Measurements from ENCODE around the gene IKZF3.

IKZF3 gene

GRCh38 chr17:39746145-39746461 is 118.0 kb downstream of the IKZF3 start:
- peaks cover 7% of the 10 kb centered on the region for H3K4me1 ChIP-seq (ENCODE audit: control insufficient read depth, insufficient read depth, low read length)
- H3K36me3 ChIP-seq (ENCODE audit: control insufficient read depth in 2 of 2, insufficient read depth in 2 of 2, low read length in 2 of 2), result no peaks in the 10 kb centered on the region
- H3K9ac ChIP-seq (ENCODE audit: low read length in 2 of 2), result no peak overlapping the region
- no peak overlapping the region for H3K4me3 ChIP-seq (ENCODE audit: low read length in 2 of 2)
- H3K27ac ChIP-seq (ENCODE audit: low read length), result no peak overlapping the region
- peaks cover 27 to 28% of the 10 kb centered on the region in 2 donors for H3K27me3 ChIP-seq (ENCODE audit: control insufficient read depth in 1 of 2, insufficient read depth in 2 of 2, low read length in 2 of 2)
- H3K9me3 ChIP-seq (ENCODE audit: control insufficient read depth in 2 of 2, low read length in 2 of 2), result no peaks in the 10 kb centered on the region

DNA sequence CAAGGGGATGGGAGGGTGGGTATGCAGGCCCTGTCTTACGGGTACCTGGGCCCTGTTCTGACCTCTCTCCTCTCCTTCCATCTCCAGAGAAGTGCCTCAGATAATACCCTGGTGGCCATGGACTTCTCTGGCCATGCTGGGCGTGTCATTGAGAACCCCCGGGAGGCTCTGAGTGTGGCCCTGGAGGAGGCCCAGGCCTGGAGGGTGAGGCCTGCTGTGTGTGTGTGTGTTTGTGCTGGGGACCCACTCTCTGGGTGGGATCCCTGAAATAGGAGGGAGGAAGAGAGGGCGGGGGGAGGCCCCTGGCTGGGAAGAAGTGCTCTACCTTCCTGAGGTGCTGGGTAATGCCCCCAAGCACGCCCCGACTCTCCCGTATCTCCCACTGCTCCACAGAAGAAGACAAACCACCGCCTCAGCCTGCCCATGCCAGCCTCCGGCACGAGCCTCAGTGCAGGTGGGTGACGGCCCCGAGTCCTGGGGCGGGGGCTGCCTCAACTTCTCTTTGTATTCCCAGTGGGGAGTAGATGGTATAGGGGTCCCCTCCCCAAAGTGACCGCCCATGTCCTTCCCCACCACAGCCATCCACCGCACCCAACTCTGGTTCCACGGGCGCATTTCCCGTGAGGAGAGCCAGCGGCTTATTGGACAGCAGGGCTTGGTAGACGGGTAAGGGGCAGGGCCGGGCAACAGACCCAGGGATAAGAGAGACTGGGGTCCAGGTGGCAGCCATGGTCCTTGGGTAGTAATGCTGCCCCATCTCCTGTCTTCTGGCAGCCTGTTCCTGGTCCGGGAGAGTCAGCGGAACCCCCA is 118.6 kb downstream of the IKZF3 start:
- H3K27ac ChIP-seq (ENCODE audit: low read length), result no peak overlapping the region
- H3K27me3 ChIP-seq (ENCODE audit: control insufficient read depth in 1 of 2, insufficient read depth in 2 of 2, low read length in 2 of 2), result peaks cover 29 to 32% of the 10 kb centered on the region in 2 donors
- H3K9ac ChIP-seq (ENCODE audit: low read length in 2 of 2), result no peak overlapping the region
- H3K4me1 ChIP-seq (ENCODE audit: control insufficient read depth, insufficient read depth, low read length), result peaks cover 7% of the 10 kb centered on the region
- no peak overlapping the region for H3K4me3 ChIP-seq (ENCODE audit: low read length in 2 of 2)
- H3K9me3 ChIP-seq (ENCODE audit: control insufficient read depth in 2 of 2, low read length in 2 of 2), result no peaks in the 10 kb centered on the region
- no peaks in the 10 kb centered on the region for H3K36me3 ChIP-seq (ENCODE audit: control insufficient read depth in 2 of 2, insufficient read depth in 2 of 2, low read length in 2 of 2)

DNA sequence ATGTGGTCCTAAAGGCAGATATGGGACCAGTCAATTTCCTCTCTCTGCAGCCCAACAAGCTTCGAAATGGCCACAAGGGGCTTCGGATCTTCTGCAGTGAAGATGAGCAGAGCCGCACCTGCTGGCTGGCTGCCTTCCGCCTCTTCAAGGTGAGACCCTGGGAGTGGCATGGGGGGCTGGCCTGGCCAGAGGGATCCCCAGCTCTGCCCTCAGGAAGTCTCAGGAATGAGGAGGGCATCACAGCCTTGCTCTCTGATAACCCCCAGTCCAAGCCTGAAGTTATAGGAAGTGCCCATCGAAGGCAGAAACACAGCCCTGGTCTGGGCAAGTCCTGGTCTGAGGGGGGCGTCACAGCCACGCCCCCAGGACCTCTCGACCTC is 119.3 kb downstream of the IKZF3 start:
- Histone ChIP-seq H3K4me3 (ENCODE audit: low read length in 2 of 2) (no peak overlapping the region), H3K9me3 (ENCODE audit: control insufficient read depth in 2 of 2, low read length in 2 of 2) (no peaks in the 10 kb centered on the region), H3K27me3 (ENCODE audit: control insufficient read depth in 1 of 2, insufficient read depth in 2 of 2, low read length in 2 of 2) (peaks cover 36 to 39% of the 10 kb centered on the region in 2 donors), H3K36me3 (ENCODE audit: control insufficient read depth in 2 of 2, insufficient read depth in 2 of 2, low read length in 2 of 2) (no peaks in the 10 kb centered on the region), H3K27ac (ENCODE audit: low read length) (no peak overlapping the region), H3K4me1 (ENCODE audit: control insufficient read depth, insufficient read depth, low read length) (peaks cover 3% of the 10 kb centered on the region), H3K9ac (ENCODE audit: low read length in 2 of 2) (no peak overlapping the region)

DNA sequence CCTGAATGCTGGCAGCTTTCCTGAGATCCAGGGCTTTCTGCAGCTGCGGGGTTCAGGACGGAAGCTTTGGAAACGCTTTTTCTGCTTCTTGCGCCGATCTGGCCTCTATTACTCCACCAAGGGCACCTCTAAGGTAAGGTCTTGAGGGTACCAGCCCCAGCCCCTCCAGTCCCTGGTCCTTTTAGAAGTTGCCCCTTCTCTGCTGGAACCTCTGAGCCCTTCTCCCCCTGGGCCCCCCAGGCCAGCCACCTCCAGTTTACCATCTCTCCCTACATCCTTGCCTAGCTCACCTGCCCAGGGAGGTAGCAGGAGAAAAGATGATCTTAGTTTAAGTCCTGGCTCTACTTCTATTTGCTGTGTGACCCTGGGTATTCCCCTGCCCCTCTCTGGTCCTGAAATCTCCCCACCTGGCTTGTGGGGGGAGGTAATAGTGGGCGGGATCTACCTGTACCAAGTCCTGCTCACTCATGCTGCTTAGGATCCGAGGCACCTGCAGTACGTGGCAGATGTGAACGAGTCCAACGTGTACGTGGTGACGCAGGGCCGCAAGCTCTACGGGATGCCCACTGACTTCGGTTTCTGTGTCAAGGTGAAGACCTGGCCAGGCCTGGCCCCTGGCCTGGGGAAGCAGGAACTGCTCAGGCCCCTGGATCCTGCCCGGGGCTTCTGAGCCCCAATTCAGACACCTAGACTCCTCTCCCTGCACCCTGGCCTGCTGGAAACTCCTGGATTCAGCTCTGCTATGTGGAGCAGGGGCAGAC is 119.9 kb downstream of the IKZF3 start:
- H3K27me3 ChIP-seq (ENCODE audit: control insufficient read depth in 1 of 2, insufficient read depth in 2 of 2, low read length in 2 of 2), result peaks cover 41 to 44% of the 10 kb centered on the region in 2 donors

GRCh38 chr17:39742856-39743436 is 121.2 kb downstream of the IKZF3 start:
- H3K27me3 ChIP-seq (ENCODE audit: control insufficient read depth in 1 of 2, insufficient read depth in 2 of 2, low read length in 2 of 2), result peaks cover 48 to 53% of the 10 kb centered on the region in 2 donors
- H3K9ac ChIP-seq (ENCODE audit: low read length in 2 of 2), result no peak overlapping the region
- no peaks in the 10 kb centered on the region for H3K36me3 ChIP-seq (ENCODE audit: control insufficient read depth in 2 of 2, insufficient read depth in 2 of 2, low read length in 2 of 2)
- H3K9me3 ChIP-seq (ENCODE audit: control insufficient read depth in 2 of 2, low read length in 2 of 2), result no peaks in the 10 kb centered on the region
- H3K27ac ChIP-seq (ENCODE audit: low read length), result no peak overlapping the region
- no peak overlapping the region for H3K4me3 ChIP-seq (ENCODE audit: low read length in 2 of 2)
- peaks cover 13% of the 10 kb centered on the region for H3K4me1 ChIP-seq (ENCODE audit: control insufficient read depth, insufficient read depth, low read length)

More for the DNA sequence above, 119.9 kb downstream of the IKZF3 start:
- Histone ChIP-seq H3K9ac (ENCODE audit: low read length in 2 of 2) (no peak overlapping the region), H3K27ac (ENCODE audit: low read length) (no peak overlapping the region), H3K4me3 (ENCODE audit: low read length in 2 of 2) (no peak overlapping the region), H3K36me3 (ENCODE audit: control insufficient read depth in 2 of 2, insufficient read depth in 2 of 2, low read length in 2 of 2) (no peaks in the 10 kb centered on the region), H3K4me1 (ENCODE audit: control insufficient read depth, insufficient read depth, low read length) (peaks cover 8% of the 10 kb centered on the region), H3K9me3 (ENCODE audit: control insufficient read depth in 2 of 2, low read length in 2 of 2) (no peaks in the 10 kb centered on the region)

DNA sequence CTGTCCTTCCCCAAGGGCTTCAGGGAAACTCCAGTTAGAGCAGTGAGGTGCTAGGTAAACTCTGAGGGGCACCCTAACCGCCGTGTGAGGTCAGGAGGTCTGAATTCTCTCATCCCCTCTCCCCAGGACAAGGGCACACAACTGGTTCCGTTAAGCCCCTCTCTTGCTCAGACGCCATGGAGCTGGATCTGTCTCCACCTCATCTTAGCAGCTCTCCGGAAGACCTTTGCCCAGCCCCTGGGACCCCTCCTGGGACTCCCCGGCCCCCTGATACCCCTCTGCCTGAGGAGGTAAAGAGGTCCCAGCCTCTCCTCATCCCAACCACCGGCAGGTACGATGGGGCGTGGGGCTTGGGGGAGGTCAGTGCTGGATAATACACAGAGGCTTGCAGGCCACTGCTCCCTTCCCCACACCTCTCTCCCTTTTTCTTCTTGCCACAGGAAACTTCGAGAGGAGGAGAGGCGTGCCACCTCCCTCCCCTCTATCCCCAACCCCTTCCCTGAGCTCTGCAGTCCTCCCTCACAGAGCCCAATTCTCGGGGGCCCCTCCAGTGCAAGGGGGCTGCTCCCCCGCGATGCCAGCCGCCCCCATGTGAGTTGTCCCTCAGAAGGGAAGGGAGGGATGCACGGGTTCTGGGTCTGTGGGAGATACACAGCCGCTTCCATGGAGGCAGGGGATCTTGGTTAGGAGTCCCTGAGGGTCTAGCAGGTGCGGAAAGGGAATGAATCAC is 121.8 kb downstream of the IKZF3 start:
- H3K9ac ChIP-seq (ENCODE audit: low read length in 2 of 2), result no peak overlapping the region
- no peaks in the 10 kb centered on the region for H3K36me3 ChIP-seq (ENCODE audit: control insufficient read depth in 2 of 2, insufficient read depth in 2 of 2, low read length in 2 of 2)
- peaks cover 18% of the 10 kb centered on the region for H3K4me1 ChIP-seq (ENCODE audit: control insufficient read depth, insufficient read depth, low read length)
- H3K4me3 ChIP-seq (ENCODE audit: low read length in 2 of 2), result no peak overlapping the region
- H3K27ac ChIP-seq (ENCODE audit: low read length), result no peak overlapping the region
- H3K9me3 ChIP-seq (ENCODE audit: control insufficient read depth in 2 of 2, low read length in 2 of 2), result no peaks in the 10 kb centered on the region
- H3K27me3 ChIP-seq (ENCODE audit: control insufficient read depth in 1 of 2, insufficient read depth in 2 of 2, low read length in 2 of 2), result peaks cover 54 to 60% of the 10 kb centered on the region in 2 donors

DNA sequence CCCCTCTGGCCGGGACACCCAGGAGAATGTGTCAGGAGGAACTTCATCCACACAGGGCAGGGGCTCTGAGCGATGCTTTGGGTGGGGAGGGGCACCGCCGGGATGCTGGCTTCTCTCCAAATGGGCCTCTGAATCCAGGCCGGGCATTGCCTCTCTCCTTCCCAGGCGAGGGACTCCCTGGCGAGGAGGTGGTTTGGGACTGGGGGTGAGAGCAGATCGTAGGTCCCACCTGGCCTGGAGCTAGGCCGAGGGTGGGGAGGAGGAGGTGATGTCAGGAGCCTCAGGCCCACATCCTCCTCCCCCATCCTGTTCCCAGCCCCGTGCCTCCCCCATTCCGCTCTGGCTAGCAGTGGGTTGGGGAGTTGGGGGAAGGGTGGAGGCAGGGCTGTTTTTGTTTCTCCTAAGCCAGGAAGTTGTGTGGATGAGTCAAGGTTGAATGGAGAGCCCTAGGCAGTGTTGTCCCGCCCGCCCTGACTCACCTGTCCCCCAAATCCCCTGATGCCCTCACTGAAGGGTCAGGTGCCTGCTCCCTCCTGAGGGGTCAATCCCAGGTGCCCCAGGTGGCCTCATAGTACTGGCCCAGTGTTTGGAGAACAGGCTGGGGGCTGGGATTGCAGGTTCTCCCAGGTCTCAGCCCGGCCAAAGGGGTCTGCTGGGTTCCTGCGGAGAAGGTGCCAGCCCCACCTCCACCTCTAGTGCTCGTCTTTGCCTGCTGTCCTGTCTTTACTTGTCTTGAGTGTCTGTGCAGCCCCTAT is 123.6 kb downstream of the IKZF3 start:
- Histone ChIP-seq H3K9ac (ENCODE audit: low read length in 2 of 2) (no peak overlapping the region), H3K4me1 (ENCODE audit: control insufficient read depth, insufficient read depth, low read length) (peaks cover 16% of the 10 kb centered on the region), H3K27me3 (ENCODE audit: control insufficient read depth in 1 of 2, insufficient read depth in 2 of 2, low read length in 2 of 2) (peaks cover 63% of the 10 kb centered on the region in 2 donors), H3K9me3 (ENCODE audit: control insufficient read depth in 2 of 2, low read length in 2 of 2) (no peaks in the 10 kb centered on the region), H3K27ac (ENCODE audit: low read length) (no peak overlapping the region), H3K4me3 (ENCODE audit: low read length in 2 of 2) (no peak overlapping the region), H3K36me3 (ENCODE audit: control insufficient read depth in 2 of 2, insufficient read depth in 2 of 2, low read length in 2 of 2) (no peaks in the 10 kb centered on the region)

- Histone ChIP-seq H3K9me3 (ENCODE audit: control insufficient read depth in 2 of 2, low read length in 2 of 2) (no peaks in the 10 kb centered on the region), H3K27me3 (ENCODE audit: control insufficient read depth in 1 of 2, insufficient read depth in 2 of 2, low read length in 2 of 2) (peaks cover 60 to 63% of the 10 kb centered on the region in 2 donors), H3K9ac (ENCODE audit: low read length in 2 of 2) (no peak overlapping the region), H3K27ac (ENCODE audit: low read length) (no peak overlapping the region), H3K36me3 (ENCODE audit: control insufficient read depth in 2 of 2, insufficient read depth in 2 of 2, low read length in 2 of 2) (no peaks in the 10 kb centered on the region), H3K4me1 (ENCODE audit: control insufficient read depth, insufficient read depth, low read length) (peaks cover 16% of the 10 kb centered on the region), H3K4me3 (ENCODE audit: low read length in 2 of 2) (peak overlapping the region in 1 of 2 donors; percentile 22)
These were observed 124.2 kb downstream of the IKZF3 start for GRCh38 chr17:39739885-39740356.

GRCh38 chr17:39738983-39739884 is 124.9 kb downstream of the IKZF3 start:
- H3K9ac ChIP-seq (ENCODE audit: low read length in 2 of 2), result no peak overlapping the region
- no peaks in the 10 kb centered on the region for H3K36me3 ChIP-seq (ENCODE audit: control insufficient read depth in 2 of 2, insufficient read depth in 2 of 2, low read length in 2 of 2)
- H3K27me3 ChIP-seq (ENCODE audit: control insufficient read depth in 1 of 2, insufficient read depth in 2 of 2, low read length in 2 of 2), result peaks cover 59 to 62% of the 10 kb centered on the region in 2 donors
- peak overlapping the region in 1 of 2 donors; percentile 22 for H3K4me3 ChIP-seq (ENCODE audit: low read length in 2 of 2)
- no peak overlapping the region for H3K27ac ChIP-seq (ENCODE audit: low read length)
- H3K9me3 ChIP-seq (ENCODE audit: control insufficient read depth in 2 of 2, low read length in 2 of 2), result no peaks in the 10 kb centered on the region
- peaks cover 16% of the 10 kb centered on the region for H3K4me1 ChIP-seq (ENCODE audit: control insufficient read depth, insufficient read depth, low read length)
